OCI-LY3 (cell line): ENCODE measurements around the gene FOXO1.

ENCODE experiments used
- H2AFZ ChIP-seq: fragments of 200-600, 300-600 bp; shearing (Covaris generic); 2 replicates; pipeline ENCODE4 v1.6.0; 2014; ENCODE audit warnings: antibody characterized with exemption, low read depth, low read length
- H3K27ac ChIP-seq: fragments of 200-600, 300-600 bp; sonication (generic); 2 replicates; pipeline ENCODE4 v1.5.1; 2014; ENCODE audit warnings: mild to moderate bottlenecking, low read length, moderate library complexity, mixed read lengths
- H3K27me3 ChIP-seq: fragments of 200-600, 300-600 bp; sonication (generic); 2 replicates; pipeline ENCODE4 v1.6.1; 2014; ENCODE audit warnings: low read depth, low read length, mixed read lengths
- H3K36me3 ChIP-seq: fragments of 200-600, 300-600 bp; sonication (generic); replicated peaks from 2 replicates; pipeline ENCODE3; 2014; ENCODE audit warnings: low read depth, low read length, mixed read lengths
- H3K4me1 ChIP-seq: fragments of 300-600, 200-600 bp; sonication (generic); 2 replicates; pipeline ENCODE4 v1.6.1; 2014; ENCODE audit warnings: low read length, mixed read lengths
- H3K4me2 ChIP-seq: fragments of 200-600, 300-600 bp; sonication (generic); 2 replicates; pipeline ENCODE4 v1.6.1; 2014; ENCODE audit warnings: low read length, mixed read lengths
- H3K4me3 ChIP-seq: fragments of 300-600, 200-600 bp; sonication (generic); 2 replicates; pipeline ENCODE4 v1.5.1; 2014; ENCODE audit warnings: antibody characterized with exemption, mild to moderate bottlenecking, low read length, moderate library complexity
- H3K79me2 ChIP-seq: fragments of 300-600, 200-600 bp; shearing (Covaris generic); 2 replicates; pipeline ENCODE4 v1.6.1; 2014; ENCODE audit warnings: mild to moderate bottlenecking, low read length, mixed read lengths
- H3K9ac ChIP-seq: fragments of 300-600, 200-600 bp; shearing (Covaris generic); 2 replicates; pipeline ENCODE4 v1.6.0; 2014; ENCODE audit warnings: mild to moderate bottlenecking, low read length, moderate library complexity
- H3K9me3 ChIP-seq: fragments of 200-600, 300-600 bp; shearing (Covaris generic); 2 replicates; pipeline ENCODE4 v1.6.1; 2014; ENCODE audit warnings: low read length, mixed read lengths; ENCODE audit not compliant: insufficient read depth
- H4K20me1 ChIP-seq: fragments of 200-600, 300-600 bp; sonication (generic); 2 replicates; pipeline ENCODE4 v1.6.1; 2016; ENCODE audit warnings: low read length, mixed read lengths; ENCODE audit not compliant: insufficient read depth
- EZH2phosphoT487 ChIP-seq: fragments of 200-600 bp; shearing (Covaris generic); IDR thresholded peaks from 2 replicates; pipeline ENCODE4 v1.6.1; 2018; ENCODE audit warnings: antibody characterized with exemption, mixed run types, low read depth
- TF ChIP-seq, protein P1 (sequence below): fragments of 200-600, 300-600 bp; sonication (generic); IDR thresholded peaks from 2 replicates; pipeline ENCODE4 v1.5.1; 2014; ENCODE audit warnings: antibody characterized with exemption, low read length, low read depth

FOXO1 gene

DNA sequence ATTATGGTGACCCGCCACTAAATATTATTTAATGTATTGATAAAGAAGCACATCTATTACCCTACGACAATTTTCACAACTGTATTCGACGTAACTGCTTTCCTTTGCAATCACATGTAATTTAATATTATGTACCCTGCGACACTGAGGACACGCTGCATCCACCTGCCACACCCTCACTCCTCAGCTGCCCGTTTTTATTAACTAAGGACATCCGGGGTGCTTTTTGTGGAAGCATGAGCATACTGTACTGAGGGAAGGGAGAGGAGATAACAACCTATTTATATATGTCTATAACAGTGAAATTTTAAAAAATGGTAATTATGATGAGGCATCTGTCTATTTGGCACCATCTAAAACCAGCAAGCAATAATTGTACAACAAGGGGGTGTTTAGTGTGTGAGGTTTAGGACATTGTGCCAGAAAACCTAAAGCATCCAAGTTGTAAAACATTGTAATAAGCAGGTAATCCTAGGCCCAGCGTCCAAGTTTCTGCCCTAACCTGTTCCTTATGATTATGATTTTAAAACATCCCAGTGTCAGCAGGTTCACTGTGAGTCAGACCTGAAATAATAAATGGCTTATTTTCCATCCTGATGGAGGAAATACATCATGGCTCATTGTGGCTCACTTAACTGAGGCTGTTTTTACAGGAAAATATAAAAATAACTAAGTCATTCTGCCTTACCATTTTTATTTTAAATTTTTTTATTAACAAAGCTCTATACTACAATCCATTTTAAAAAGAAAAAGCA lies 56.3 kb downstream of the FOXO1 start:
- H3K4me1 ChIP-seq: peaks cover 23% of the 10 kb centered on the region
- no peak overlapping the region for H3K9ac ChIP-seq
- H2AFZ ChIP-seq: no peak overlapping the region
- H4K20me1 ChIP-seq: peaks cover 85% of the 10 kb centered on the region
- H3K79me2 ChIP-seq: peaks cover 99% of the 10 kb centered on the region
- H3K4me3 ChIP-seq: no peak overlapping the region
- no peak overlapping the region for H3K4me2 ChIP-seq
- H3K27me3 ChIP-seq: no peaks in the 10 kb centered on the region
- peaks cover 6% of the 10 kb centered on the region for H3K36me3 ChIP-seq
- TF ChIP-seq EZH2phosphoT487: no peak
- TF ChIP-seq, protein P1, sequence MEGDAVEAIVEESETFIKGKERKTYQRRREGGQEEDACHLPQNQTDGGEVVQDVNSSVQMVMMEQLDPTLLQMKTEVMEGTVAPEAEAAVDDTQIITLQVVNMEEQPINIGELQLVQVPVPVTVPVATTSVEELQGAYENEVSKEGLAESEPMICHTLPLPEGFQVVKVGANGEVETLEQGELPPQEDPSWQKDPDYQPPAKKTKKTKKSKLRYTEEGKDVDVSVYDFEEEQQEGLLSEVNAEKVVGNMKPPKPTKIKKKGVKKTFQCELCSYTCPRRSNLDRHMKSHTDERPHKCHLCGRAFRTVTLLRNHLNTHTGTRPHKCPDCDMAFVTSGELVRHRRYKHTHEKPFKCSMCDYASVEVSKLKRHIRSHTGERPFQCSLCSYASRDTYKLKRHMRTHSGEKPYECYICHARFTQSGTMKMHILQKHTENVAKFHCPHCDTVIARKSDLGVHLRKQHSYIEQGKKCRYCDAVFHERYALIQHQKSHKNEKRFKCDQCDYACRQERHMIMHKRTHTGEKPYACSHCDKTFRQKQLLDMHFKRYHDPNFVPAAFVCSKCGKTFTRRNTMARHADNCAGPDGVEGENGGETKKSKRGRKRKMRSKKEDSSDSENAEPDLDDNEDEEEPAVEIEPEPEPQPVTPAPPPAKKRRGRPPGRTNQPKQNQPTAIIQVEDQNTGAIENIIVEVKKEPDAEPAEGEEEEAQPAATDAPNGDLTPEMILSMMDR: no peak
- H3K27ac ChIP-seq: no peak overlapping the region
- H3K9me3 ChIP-seq: no peaks in the 10 kb centered on the region

DNA sequence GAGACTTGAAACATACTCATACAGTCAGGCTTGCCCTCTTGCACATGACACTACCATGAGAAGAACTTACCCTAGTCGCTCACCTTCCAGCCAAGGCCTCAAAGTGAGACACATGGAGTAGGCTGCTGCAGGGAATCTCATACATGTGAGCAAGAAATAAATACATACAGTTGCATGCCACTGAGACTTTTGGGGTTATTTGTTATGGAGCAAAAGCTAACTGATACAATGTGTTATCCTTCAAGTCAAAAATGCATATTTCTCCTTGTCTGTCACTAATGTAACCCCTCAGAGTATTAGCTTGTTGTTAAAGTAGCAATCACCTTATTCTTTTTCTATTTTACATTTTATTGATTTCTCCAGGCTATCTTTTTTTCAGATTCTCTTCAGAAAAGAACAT lies 58.1 kb downstream of the FOXO1 start:
- Histone ChIP-seq H3K27me3 (no peaks in the 10 kb centered on the region), H3K4me2 (no peak overlapping the region), H3K9ac (no peak overlapping the region), H3K27ac (no peak overlapping the region), H3K36me3 (peaks cover 3% of the 10 kb centered on the region), H4K20me1 (peaks cover 83% of the 10 kb centered on the region), H3K79me2 (peaks cover 96% of the 10 kb centered on the region), H3K4me3 (no peak overlapping the region), H2AFZ (no peak overlapping the region), H3K4me1 (peaks cover 7% of the 10 kb centered on the region), H3K9me3 (no peaks in the 10 kb centered on the region)
- TF ChIP-seq EZH2phosphoT487: no peak
- TF ChIP-seq, protein P1: no peak

DNA sequence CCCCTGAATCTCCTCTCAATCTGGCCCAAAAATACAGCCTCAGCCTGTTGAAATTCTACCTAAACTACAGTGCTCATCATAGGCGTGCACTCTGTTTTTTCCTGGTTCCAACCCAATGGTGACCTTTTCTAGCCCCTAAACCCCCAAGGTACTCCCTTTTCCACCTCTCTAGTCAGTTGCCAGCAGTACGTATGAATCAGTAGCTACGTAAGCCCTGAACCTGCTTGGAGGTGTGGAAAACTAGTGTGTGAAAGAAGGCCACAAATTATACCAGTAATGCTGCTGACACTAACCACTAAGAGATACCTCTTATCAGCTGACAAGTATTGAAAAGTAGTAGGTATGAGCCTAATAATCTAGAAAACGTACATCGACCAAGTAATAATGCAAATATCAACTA lies 60.9 kb downstream of the FOXO1 start:
- no peak for TF ChIP-seq EZH2phosphoT487
- TF ChIP-seq, protein P1: no peak
- no peak overlapping the region for H3K9ac ChIP-seq
- H3K9me3 ChIP-seq: no peaks in the 10 kb centered on the region
- H3K27me3 ChIP-seq: no peaks in the 10 kb centered on the region
- H3K4me3 ChIP-seq: no peak overlapping the region
- peaks cover 71% of the 10 kb centered on the region for H4K20me1 ChIP-seq
- H3K36me3 ChIP-seq: peaks cover 8% of the 10 kb centered on the region
- no peak overlapping the region for H3K4me2 ChIP-seq
- no peaks in the 10 kb centered on the region for H3K4me1 ChIP-seq
- peaks cover 93% of the 10 kb centered on the region for H3K79me2 ChIP-seq
- H3K27ac ChIP-seq: no peak overlapping the region
- H2AFZ ChIP-seq: no peak overlapping the region

DNA sequence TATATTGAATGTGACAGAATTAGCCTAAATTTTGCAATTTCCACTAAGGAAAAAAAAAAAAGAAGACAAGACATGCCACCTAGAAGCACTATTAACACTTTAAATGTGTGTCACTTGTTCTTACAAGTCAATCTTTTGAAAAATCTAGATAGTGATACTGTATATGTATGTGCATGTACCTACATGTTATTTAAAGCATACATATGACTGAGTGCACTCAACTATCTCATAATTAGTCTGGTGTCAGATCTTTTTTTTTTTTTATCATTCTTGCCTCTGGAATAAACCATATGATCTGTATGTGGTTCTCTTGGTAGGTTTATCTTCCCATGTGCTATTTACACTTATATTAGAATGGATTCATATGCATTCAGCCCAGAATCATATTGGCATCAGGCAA lies 62.3 kb downstream of the FOXO1 start:
- Histone ChIP-seq H3K79me2 (peaks cover 93% of the 10 kb centered on the region), H3K4me3 (no peak overlapping the region), H4K20me1 (peaks cover 75% of the 10 kb centered on the region), H3K4me1 (peaks cover 13% of the 10 kb centered on the region), H2AFZ (no peak overlapping the region), H3K27ac (no peak overlapping the region), H3K9me3 (no peaks in the 10 kb centered on the region), H3K4me2 (no peak overlapping the region), H3K36me3 (peaks cover 8% of the 10 kb centered on the region), H3K9ac (no peak overlapping the region), H3K27me3 (no peaks in the 10 kb centered on the region)
- TF ChIP-seq, protein P1: no peak
- no peak for TF ChIP-seq EZH2phosphoT487
